NOMO-1 treated with DMSO at 0.1 percent for 48 hours (cell line): ENCODE results near the gene GRAP2.
"Not testable (repeated sequence)": the region's sequence is repeated elsewhere in the genome, so short reads cannot be mapped to it uniquely, and the experiment has no call there.

Experiments used
- DNase-seq: peaks from one replicate; lab custom pipeline; 2025; ENCODE audit not compliant: unreplicated experiment; lab: John Stamatoyannopoulos, UW

GRAP2 gene

DNA sequence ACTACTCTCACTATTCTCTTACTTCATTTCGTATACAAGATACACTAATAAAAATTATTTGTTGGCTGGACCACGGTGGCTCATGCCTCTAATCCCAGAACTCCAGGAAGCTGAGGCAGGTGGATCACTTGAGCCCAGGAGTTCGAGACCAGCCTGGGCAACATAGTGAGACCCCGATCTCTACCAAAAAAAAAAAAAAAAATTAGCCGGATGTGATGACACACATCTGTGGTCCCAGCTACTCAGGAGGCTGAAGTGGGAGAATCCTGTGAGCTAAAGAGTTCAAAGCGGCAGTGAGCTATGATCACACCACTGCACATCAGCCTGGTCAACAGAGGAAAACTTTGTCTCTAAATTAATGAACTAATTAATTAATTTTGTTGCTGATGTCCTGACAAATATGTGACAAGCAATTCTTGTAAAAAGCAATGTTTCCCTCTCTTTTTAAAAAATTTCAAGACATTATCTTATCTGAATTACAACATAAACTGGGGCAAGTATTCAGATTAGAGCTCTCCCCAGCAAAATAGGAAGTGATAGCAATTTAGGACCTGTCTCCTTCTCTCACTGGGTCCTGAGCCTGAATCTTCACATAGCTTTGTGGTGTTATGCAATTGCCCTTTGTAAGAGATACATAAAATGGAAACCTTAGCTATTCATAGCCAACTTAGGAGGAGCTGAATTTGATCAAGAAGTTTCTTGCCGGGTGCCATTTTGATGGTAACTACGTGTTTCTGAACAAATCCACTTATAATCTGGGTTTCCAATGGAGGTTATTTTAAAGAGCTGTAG is 41.8 kb downstream of the GRAP2 start:
- DNase-seq: peak; percentile 97

DNA sequence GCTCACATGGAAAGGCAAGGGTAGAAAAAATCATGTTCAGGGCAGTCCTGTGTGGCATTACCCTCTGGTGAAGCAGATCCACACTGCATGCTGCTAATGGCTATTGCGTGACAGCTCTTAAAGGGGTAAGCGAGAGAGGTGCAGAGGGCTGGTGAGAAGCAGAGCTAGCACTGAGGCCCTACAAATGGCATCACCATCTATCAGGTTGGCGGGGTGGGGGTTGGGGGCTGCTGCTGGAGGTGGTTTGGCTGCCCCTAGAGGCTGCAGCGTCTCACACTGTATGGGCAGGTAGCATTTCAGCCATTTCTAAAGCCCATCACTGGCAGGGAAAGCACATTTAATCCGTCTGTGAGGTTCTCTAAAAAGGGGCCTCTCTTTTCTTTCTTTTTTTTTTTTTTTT is 42.5 kb downstream of the GRAP2 start:
- DNase-seq: no peak

DNA sequence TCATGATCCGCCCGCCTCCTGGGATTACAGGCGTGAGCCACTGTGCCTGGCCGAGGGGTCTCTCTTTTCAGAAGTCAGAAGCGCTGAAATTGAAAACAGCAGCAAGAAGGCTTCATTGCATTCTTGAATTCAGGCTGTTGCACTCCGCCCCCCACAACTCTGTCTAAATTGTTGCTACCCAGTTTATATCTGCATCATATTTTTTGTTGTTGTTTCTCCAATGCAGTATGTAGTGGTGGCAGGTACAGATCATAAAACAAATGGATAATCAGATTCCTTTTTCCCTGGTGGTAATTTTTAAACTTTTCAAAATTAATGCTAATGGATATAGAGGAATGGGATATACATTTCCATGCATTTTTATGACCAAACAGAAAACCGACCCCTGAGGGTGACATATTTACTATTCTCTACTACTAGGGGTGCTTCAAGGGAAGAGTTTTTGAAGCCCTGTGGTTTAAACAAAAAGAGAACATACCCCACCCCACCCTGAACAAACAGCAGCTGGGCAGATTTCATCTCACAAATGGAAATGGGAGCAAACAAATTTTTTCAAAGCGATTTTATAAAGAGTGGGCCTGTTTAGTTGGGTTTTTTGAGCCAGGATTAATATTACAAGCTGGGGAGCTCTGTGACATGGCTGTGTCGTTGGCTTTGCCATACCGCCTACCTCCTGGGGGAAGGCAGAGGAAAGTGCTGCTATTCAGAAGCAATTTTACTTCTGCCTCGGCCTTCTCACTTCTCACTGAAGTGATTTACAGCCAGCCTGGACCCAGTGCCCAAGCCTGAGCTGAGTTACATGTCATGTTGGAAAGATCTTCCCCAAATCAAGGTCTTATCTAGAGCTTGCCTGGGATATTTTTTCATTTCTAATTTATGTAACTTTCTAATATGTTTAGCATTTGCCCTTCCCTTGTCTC is 43.3 kb downstream of the GRAP2 start:
- DNase-seq: no peak

DNA sequence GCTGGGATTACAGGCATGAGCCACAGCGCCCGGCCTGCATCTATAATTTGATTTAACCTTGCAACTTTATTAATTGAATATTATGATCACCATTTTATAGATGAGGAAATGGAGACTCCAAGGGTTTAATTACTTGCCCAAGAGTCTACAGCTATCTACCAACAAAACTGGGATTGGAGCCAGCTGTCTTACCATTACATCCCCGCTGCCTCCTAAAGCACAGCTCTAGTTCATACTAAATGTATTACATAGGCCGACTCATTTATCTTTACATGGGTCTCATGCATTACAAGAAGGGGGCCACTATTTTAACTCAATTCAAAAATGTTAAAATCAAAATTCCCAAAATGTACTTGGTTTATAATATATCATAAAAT is 45.2 kb downstream of the GRAP2 start:
- DNase-seq: no peak

DNA sequence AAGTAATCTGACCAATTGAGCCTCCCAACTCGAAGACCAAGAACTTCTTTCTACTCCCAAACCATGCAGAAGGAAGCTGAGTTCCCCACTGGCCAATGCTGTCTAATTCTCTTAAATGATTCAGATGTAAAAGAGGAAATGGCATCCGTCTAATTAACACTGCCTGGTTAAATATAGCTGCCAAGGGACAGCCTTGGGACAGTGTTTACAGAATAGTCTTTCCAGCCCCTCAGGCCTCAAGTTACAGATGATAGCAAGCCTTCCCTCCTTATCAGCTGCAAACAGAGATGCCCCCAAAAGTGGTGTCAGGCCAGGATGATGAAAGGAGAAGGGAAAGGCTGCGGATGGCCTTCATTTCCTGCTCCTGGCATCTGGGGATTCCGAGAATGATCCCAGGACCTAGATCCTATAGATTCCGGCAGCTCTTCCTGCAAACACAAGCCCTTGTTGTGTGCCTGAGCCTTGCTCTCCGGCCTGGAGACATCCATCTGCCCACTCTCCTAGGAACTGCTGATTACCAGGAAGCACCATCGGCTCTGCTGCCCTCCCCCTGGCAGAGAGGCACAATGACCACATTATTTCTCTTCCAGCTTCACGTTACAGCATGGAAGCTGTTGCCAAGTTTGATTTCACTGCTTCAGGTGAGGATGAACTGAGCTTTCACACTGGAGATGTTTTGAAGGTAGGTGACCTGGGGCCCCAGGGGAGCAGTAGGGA is 45.8 kb downstream of the GRAP2 start:
- peak; percentile 92 for DNase-seq

DNA sequence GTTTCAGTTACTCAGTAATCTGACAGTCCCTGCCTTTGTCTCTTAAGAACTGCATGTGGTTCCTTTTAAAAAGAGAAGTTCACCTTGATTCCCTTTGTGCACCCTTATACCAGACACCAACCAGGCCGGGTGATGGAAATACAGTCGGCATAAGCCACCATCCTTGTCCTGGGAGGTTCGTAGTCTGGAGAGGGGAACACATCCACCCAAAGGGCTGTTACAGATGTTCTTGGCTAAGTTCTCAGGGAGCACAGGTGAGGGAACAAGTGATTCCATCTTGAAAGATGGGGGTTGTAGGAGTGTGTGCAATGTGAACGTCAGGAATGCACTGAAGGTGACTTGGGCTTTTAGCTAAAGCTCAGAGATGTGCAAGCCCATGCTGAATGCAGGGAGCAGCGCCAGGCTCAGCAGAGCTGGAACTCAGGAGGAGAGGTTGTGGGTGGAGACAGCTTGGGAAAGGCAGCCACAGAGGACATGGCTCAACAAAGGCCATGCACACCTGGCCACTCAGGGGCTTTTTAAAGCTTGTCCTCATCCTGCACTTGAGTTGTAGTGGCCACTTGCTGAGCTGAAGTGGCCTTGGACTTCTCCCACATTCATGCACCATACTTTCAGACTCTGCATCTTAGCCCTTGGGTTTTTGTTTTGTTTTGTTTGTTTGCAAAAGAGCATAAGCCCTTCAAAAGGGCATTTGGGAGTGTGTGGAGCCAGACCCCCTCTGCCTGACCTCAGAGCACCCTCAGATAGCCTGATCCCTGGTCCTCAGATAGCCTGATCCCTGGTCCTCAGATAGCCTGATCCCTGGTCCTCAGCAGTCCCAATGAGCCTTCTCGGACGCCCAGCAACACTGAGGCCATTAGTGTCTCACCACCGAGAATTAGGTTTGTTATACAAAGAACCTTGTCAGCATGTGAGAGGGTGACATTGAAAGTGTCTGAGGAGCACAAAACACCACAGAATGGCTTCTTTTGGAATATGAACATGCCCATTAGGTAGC is 46.6 kb downstream of the GRAP2 start:
- DNase-seq: no peak

DNA sequence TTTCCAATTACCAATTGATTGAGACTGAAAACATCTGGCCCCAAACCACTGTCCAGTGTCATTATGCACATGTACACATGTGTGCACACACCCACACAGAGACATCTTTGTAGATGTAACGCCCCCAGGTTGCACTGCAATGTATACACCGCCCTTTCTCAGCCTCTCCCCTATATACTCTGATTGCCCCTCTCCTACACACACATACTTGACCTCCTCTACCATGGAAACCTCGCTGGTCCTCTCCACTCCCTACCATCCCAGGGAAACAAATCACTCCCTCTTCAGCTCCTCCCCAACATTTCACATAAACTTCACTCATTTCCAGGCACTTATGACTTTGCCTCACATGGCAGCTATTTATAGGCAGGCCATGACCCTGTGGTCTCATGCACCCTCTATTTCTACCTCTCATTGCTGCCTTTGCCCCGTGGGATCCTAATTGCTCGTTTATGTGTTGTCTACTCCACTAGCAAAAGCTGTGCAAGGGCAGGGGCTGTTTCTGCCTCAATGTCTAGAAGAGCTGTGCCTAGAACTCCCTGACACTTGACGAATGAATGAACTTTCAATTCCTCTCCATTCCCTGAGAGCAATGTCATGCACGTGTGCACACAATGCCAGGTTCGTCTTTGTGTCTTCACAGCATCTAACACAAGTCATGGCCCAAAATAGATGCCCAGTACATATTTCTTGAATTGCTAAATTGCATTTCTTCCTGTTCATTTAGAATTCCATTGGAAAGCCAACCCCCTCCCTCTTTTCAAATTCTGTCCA is 49.3 kb downstream of the GRAP2 start:
- DNase-seq: no peak

DNA sequence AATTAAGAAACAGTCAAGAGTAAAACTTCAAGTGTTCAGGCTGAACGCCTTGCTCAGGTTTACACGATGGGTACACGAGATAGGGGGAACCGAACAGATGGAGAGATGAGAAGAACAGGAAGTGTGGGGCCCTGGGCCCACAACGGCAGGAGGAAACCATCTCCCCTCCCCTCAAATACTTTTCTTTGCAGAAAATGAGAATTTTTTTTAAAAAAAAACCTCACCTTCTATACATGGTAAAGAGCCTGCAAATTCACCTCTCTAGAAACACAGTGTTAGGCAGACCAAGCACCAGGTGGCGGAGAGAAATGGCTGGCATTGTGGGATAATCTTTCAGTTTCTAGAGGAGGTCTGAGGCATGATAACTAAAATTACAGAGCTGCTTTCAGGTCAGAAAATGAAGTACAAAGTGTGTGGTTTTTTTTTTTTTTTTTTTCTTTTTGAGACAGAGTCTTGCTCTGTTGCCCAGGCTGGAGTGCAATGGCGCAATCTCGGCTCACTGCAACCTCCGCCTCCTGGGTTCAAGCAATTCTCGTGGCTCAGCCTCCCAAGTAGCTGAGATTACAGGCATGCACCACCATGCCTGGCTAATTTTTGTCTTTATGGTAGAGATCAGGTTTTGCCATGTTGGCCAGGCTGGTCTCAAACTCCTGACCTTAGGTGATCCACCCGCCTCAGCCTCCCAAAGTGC is 50.9 kb downstream of the GRAP2 start:
- not testable (repeated sequence) for DNase-seq

DNA sequence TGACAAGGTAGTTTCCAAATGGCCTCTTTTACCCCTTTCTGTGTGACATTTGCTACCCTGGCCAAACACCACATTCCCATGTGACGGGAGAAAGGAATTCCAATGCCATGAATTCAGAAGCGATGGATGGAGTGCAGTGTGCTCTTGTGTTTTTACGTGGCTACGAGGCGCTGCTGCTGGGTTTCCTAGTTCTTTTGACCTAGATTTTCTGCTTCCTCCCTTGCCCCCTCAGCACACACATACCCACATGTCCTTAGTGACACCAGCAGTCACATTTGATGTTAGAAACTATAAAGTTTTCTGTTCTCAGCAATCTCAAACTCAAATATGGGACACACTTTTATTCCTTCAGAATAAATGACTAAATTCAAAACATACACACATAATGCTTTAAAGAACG is 51.5 kb downstream of the GRAP2 start:
- DNase-seq: no peak

DNA sequence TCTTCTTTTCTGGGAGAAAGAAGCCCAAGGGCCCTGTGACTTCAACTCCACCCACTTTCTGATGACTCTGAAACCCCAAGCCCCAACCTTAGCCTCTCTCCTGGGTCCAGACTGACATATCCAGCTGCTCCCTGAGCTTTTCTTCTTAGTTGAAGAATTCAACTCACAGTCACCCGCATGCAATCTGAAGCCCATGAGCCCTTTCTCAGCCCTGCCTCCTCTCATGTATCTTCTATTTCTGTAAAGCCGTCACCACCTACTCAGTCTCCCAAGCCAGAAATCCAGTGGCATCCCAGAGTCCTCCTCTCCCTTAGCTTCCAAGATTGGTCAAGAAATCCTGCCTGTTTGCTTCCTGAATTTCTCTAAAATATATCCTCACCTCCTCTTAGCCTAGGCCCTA is 52.2 kb downstream of the GRAP2 start:
- no peak for DNase-seq

DNA sequence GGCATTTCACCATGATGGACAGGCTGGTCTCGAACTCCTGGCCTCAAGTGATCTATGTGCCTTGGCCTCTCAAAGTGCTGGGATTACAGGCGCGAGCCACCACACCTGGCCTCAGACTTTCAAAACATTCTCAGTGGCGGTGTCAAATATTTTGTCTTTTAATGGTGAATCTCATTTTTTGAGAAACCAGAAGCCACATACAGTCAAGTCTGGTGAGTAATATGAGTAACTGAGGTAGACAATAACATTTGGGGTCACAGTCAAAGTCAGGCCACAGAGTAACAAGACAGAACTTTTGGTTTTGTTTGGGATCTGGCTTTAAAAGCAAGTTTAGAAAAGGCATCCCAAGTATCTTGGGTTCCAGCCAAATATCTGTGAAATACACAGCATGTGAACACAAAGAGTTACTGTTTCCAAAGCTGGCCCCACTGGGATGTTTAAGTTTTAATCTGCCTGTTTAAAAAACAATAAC is 53.7 kb downstream of the GRAP2 start:
- DNase-seq: no peak

DNA sequence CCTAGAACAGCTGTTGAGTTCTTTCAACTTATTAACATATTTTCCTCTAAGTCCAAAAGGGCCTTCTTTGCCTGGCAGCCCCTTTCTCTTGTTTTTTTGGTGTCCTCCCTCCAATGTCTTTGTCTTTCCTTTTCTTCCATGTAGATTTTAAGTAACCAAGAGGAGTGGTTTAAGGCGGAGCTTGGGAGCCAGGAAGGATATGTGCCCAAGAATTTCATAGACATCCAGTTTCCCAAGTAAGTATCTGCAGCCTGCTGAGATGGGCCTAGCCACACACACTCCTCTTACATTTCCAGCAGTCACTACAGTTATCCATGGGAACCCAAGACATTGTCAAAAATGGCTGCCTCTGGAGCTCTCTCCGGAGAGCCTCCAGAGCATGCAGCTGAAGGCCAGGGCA is 54.8 kb downstream of the GRAP2 start:
- no peak for DNase-seq

DNA sequence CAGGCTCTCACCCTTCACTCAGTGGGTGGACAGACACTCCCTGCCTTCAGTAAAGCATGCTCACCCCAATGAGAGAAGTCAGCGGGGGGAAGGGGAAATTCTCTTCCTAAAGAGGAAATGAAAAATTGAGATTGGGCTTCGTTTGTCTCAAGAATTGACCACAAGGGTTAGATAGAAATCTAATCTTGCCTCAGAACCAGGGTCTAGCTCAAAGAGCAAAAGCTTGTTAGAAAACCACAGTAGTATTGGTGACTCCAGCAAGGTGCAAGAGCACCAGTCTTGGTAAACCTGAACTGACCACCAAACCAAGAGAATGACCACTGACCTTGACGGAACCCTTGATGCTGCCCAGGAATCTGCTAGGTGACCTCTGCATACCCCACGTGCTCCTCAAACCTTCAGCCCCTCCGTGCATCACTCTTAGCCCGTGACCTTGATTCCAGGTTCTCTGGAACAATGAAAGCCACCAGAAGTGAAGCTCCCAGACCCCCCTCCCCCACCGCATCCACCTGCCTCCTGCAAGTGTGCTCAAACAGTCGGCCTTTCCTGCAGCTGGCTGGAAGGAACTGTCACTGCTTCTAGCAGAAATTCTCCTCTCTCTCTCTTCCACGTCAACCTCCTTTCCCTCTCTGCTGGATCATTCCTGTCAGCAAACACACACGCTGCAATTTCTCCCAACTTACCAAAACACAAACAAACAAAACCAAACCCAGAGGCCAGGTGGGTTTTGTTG is 56.2 kb downstream of the GRAP2 start:
- peak; percentile 92 for DNase-seq

DNA sequence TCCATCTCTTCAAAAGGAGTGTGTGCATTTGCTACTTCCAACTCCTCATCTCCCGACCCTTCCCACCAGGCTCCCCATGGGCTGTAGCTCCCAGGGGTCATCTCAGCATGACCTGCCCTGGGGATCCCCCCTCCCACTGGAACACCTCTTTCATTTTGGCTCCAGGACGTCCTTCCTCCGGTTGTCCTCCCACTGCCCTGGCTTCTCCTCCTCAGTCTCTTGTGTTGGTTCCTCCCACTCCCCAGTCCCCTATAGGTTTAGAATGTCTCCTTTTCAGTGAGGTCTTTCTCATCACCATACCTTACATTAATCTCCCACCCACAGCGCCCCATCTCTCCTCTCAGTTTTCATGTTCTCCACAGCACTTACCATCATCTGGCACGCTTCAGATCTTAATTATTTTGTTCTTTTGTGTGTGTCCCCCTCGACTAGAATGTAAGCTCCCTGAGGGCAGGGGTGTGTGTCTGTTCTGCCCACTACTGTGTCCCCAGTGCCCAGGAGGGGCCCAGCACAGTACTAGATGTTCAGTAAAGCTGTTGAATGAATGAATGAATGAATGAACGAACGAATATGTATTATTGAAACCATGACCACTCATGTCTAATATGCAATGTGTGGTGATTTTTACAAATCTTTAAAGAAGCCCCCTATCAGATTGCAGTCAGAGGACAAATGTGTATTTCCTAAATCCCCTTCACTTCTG is 57.3 kb downstream of the GRAP2 start:
- DNase-seq: no peak

DNA sequence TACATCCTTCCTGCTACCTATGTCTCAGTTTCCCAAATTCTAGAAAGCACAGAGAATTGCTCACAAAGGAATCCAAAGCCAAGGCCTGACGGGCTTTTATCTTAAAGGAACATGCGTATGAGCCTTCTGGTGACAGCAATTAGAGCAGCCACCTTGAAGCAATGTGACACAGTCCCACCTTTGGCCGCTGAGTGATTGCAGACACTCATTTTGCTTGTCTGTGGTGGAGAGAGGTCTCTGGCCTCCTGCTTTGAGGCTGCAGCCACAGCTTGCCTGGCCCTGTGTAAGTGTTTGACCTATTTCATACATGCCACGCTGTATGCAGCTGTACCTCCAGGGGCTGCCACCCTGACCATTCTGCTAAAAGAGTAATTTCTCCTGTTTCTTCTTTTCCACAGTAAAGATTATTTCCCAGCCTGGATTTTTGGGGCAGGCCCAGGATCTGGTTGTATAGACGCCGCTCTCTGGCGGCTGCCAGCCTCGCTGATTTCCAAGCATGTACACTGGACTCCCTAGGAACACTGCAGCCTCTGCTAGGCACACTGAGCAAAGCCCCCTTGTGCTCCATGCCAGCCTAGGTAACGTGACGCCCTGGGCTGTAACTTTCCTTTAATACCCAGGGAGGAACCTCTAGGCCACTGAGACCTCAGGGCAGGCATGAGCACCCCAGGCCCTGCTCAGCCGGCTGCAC is 58.2 kb downstream of the GRAP2 start:
- no peak for DNase-seq

DNA sequence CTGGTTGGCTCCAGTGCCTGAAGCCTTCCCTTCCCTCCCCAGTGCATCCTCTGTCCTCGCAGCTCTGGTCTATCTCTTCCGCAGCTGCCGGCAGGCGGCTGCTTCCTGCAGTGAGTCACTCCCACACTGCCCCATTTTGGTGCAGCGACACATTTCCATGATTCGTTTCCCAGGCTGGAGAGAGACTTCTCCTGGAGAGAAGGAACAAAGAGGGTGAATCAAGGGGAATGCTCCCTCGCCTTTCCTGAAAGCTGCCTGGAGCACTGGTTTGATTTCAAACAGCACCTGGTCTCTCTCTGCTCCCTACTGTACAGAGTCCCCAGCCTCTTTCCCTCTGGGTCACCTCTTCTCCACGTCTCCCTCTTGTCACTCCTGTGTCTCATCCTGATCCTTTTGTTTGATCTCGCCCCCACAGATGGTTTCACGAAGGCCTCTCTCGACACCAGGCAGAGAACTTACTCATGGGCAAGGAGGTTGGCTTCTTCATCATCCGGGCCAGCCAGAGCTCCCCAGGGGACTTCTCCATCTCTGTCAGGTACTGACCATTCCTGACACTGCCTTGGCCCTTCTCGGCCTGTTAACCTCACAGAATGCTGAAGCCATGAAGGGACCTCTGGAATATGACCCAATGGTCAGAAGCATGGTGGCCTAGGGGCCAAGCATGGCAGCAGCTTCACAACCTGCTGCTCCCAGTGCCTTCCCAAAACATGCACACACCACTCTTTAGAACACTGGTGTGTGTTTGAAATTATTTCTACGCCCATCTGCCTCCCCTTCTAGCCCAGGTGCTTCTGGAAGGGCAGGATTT is 59.0 kb downstream of the GRAP2 start, which contains the start of gene TMA7B:
TSS of gene TMA7B (plus strand) at position 758 of the 808 bp plus-strand sequence. CDS start 3,978 bp downstream, outside the sequence.
- peak; percentile 24 for DNase-seq
